Parathyroid adenoma (tissue), 2 donors: Measurements from ENCODE around the gene TMPRSS6.

ENCODE experiments used
- H2AFZ ChIP-seq: fragments of 300-600 bp; sonication (generic); one replicate; pipeline ENCODE4 v1.7.0; 2017; ENCODE audit warnings: antibody characterized with exemption, mild to moderate bottlenecking
- H3K27ac ChIP-seq: fragments of 300-600 bp; sonication (generic); one replicate; pipeline ENCODE4 v1.7.0; 2017
- H3K27me3 ChIP-seq: fragments of 300-600 bp; sonication (generic); one replicate; pipeline ENCODE4 v1.7.0; 2017; ENCODE audit warnings: low read length; ENCODE audit not compliant: control insufficient read depth, insufficient read depth
- H3K36me3 ChIP-seq: fragments of 300-600 bp; sonication (generic); one replicate; pipeline ENCODE4 v1.7.0; 2017; ENCODE audit warnings: low read length; ENCODE audit not compliant: control insufficient read depth, insufficient read depth
- H3K4me1 ChIP-seq: fragments of 300-600 bp; sonication (generic); one replicate; pipeline ENCODE4 v1.7.0; 2017; ENCODE audit warnings: control low read depth
- H3K4me2 ChIP-seq: fragments of 300-600 bp; sonication (generic); one replicate; pipeline ENCODE4 v1.7.0; 2017; ENCODE audit warnings: low read length
- H3K4me3 ChIP-seq: fragments of 300-600 bp; sonication (generic); one replicate; pipeline ENCODE4 v1.7.0; 2017; ENCODE audit warnings: low read depth, low read length
- H3K79me2 ChIP-seq: fragments of 300-600 bp; sonication (generic); one replicate; pipeline ENCODE4 v1.7.0; 2017; ENCODE audit warnings: control low read depth
- H3K9ac ChIP-seq: fragments of 300-600 bp; sonication (generic); one replicate; pipeline ENCODE4 v1.7.0; 2017; ENCODE audit warnings: mild to moderate bottlenecking
- H3K9me3 ChIP-seq: fragments of 300-600 bp; sonication (generic); one replicate; pipeline ENCODE4 v1.7.0; 2017; ENCODE audit warnings: low read length; ENCODE audit not compliant: control insufficient read depth
- TF ChIP-seq, protein P1 (sequence below): fragments of 300-600 bp; sonication (generic); IDR thresholded peaks from one replicate; pipeline ENCODE4 v1.7.0; 2017; ENCODE audit warnings: antibody characterized with exemption, mild to moderate bottlenecking
- donor health status: primary hyperparathyroidism.

The TMPRSS6 gene

DNA sequence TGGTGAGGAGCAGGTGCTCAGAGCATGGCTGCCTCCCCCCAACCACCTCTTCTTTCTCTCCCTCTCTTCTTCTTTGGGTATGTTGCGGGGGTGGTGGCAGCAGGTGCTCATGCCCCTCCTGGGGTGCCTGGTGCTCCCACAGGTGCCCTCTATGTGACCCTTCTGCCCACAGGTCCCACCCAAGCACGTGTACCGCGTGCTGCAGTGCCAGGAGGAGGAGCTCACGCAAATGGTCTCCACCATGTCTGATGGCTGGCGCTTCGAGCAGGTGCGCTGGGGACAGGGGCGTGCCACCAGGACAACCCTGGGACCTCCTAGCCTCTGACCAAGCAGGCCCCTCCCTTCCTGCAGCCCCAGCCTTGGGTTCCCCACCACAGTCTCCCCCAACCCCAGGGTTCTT lies 52.3 kb downstream of the TMPRSS6 start:
- H3K4me3 ChIP-seq: no peak overlapping the region
- no peak overlapping the region for H3K9ac ChIP-seq
- no peaks in the 10 kb centered on the region for H3K9me3 ChIP-seq
- TF ChIP-seq, protein P1, sequence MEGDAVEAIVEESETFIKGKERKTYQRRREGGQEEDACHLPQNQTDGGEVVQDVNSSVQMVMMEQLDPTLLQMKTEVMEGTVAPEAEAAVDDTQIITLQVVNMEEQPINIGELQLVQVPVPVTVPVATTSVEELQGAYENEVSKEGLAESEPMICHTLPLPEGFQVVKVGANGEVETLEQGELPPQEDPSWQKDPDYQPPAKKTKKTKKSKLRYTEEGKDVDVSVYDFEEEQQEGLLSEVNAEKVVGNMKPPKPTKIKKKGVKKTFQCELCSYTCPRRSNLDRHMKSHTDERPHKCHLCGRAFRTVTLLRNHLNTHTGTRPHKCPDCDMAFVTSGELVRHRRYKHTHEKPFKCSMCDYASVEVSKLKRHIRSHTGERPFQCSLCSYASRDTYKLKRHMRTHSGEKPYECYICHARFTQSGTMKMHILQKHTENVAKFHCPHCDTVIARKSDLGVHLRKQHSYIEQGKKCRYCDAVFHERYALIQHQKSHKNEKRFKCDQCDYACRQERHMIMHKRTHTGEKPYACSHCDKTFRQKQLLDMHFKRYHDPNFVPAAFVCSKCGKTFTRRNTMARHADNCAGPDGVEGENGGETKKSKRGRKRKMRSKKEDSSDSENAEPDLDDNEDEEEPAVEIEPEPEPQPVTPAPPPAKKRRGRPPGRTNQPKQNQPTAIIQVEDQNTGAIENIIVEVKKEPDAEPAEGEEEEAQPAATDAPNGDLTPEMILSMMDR: no peak
- no peak overlapping the region for H3K27ac ChIP-seq
- H2AFZ ChIP-seq: no peak overlapping the region
- no peaks in the 10 kb centered on the region for H3K4me1 ChIP-seq
- H3K27me3 ChIP-seq: no peaks in the 10 kb centered on the region
- no peaks in the 10 kb centered on the region for H3K79me2 ChIP-seq
- H3K4me2 ChIP-seq: no peak overlapping the region
- no peaks in the 10 kb centered on the region for H3K36me3 ChIP-seq

DNA sequence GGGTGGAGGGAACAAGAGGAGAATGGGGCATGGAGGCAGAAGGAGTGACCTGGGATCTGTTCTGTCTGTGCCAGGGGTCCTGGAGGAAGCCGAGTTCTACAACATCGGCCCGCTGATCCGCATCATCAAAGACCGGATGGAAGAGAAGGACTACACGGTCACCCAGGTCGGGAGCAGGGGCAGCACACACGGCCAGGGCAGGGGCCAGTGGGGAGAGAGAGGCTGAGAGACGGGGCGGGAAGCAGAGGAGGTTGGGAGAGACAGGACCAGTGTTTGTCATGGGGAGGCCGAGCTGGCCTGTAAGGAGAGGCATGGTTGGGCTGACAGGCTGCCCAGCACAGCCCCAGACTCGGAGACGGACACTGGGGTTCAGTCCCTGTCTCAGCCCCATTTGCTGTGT lies 53.3 kb downstream of the TMPRSS6 start:
- H3K27ac ChIP-seq: no peak overlapping the region
- no peaks in the 10 kb centered on the region for H3K36me3 ChIP-seq
- no peaks in the 10 kb centered on the region for H3K4me1 ChIP-seq
- no peak overlapping the region for H2AFZ ChIP-seq
- no peaks in the 10 kb centered on the region for H3K27me3 ChIP-seq
- no peaks in the 10 kb centered on the region for H3K79me2 ChIP-seq
- TF ChIP-seq, protein P1: no peak
- no peak overlapping the region for H3K4me3 ChIP-seq
- no peak overlapping the region for H3K4me2 ChIP-seq
- H3K9me3 ChIP-seq: no peaks in the 10 kb centered on the region
- no peak overlapping the region for H3K9ac ChIP-seq

DNA sequence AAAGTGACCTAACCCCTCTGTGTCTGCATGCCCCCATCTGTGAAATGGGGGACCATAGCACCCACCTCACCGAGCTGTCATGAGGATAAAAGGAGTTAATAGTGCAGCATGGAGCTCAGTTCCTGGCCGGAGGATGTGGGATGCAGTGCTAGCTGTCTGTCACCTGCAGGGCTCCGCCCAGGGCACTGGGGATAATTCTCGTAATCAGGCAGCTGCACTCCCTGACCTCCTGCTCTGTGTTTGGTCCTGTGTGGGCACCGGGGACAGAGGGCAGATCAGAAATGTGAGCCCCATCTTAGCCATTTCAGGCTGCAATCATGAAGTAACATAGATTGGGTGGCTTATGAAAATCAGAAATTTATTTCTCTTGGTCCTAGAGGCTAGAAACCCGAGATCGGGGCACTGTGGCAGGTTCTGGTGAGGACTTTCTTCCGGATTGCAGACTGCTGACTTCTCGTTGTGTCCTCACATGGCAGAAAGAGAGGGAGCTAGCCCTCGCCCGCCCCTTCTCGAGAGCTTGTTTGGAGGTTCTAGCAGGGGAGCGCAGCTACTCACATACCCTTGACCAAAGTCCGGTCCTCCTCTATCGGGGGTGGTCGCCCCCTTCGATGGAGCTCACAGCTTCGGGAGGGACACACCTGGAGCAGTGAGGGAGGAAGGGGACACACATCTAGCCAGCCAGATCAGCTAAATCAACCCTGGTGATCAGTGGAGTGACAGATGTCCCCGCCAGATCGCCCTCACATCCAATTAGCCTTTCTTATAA lies 54.7 kb downstream of the TMPRSS6 start:
- H3K79me2 ChIP-seq: no peaks in the 10 kb centered on the region
- TF ChIP-seq, protein P1: no peak
- H3K36me3 ChIP-seq: no peaks in the 10 kb centered on the region
- H3K27ac ChIP-seq: no peak overlapping the region
- no peak overlapping the region for H3K4me3 ChIP-seq
- no peaks in the 10 kb centered on the region for H3K4me1 ChIP-seq
- no peak overlapping the region for H3K9ac ChIP-seq
- H2AFZ ChIP-seq: no peak overlapping the region
- no peak overlapping the region for H3K4me2 ChIP-seq
- no peaks in the 10 kb centered on the region for H3K9me3 ChIP-seq
- H3K27me3 ChIP-seq: no peaks in the 10 kb centered on the region

DNA sequence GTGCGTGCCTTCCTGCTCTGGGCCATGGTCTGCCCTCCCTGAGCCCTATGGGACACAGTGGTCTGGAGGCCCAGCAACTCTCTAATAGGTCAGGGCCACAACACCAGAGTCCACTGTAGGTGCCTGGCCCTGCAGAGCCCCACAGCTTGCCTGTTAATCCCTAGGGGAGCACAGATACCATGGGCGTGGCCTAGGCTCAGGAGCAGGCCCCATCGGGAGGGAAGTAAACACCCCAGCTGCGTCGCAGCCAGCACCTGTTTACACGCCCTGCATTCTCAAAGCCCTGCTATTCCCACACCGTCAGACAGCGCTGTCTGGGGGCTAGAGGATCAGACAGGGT lies 55.5 kb downstream of the TMPRSS6 start:
- no peak overlapping the region for H3K4me2 ChIP-seq
- H3K9me3 ChIP-seq: no peaks in the 10 kb centered on the region
- TF ChIP-seq, protein P1: no peak
- H3K4me1 ChIP-seq: no peaks in the 10 kb centered on the region
- H3K27me3 ChIP-seq: no peaks in the 10 kb centered on the region
- no peak overlapping the region for H3K4me3 ChIP-seq
- H3K27ac ChIP-seq: no peak overlapping the region
- no peaks in the 10 kb centered on the region for H3K79me2 ChIP-seq
- no peaks in the 10 kb centered on the region for H3K36me3 ChIP-seq
- H3K9ac ChIP-seq: no peak overlapping the region
- no peak overlapping the region for H2AFZ ChIP-seq
